Upper lobe of left lung (tissue), 6 donors: Measurements from ENCODE around the gene CDK13. TPM values are rescaled to one million over a fixed set of nuclear protein-coding genes. Genes with fewer than 3 reads are reported as not detected.

Experiments
- ATAC-seq, 2 donors: fragments of 200-7000 bp; cut with Tn5 transposase; one replicate each; pipeline ENCODE4 v1.9.1; 2022; ENCODE audit warnings: mild to moderate bottlenecking in 2 of 2, moderate library complexity in 2 of 2; ENCODE audit not compliant: low FRiP score in 2 of 2
- DNase-seq, 2 donors: peaks; one replicate each; pipeline ENCODE4 v3.0.0-alpha.2; 2019 to 2020
- H3K27ac ChIP-seq, 4 donors: fragments of 200-600 bp; sonication (generic); one replicate each; pipeline ENCODE4 v1.5.1; 2016 to 2019
- H3K27me3 ChIP-seq, 4 donors: fragments of 200-600 bp; sonication (generic); one replicate each; pipeline ENCODE4 v1.5.1; 2017 to 2019
- H3K36me3 ChIP-seq, 4 donors: fragments of 200-600 bp; sonication (generic); one replicate each; pipeline ENCODE4 v1.5.1; 2016 to 2019
- H3K4me1 ChIP-seq, 4 donors: fragments of 200-600 bp; sonication (generic); one replicate each; pipeline ENCODE4 v1.5.1; 2018 to 2019
- H3K4me3 ChIP-seq, 4 donors: fragments of 200-600 bp; sonication (generic); one replicate each; pipeline ENCODE4 v1.5.1; 2017 to 2019; ENCODE audit warnings: mild to moderate bottlenecking in 2 of 4, moderate library complexity in 1 of 4
- H3K9me3 ChIP-seq, 4 donors: fragments of 200-600 bp; sonication (generic); one replicate each; pipeline ENCODE4 v1.5.1; 2018 to 2019
- CTCF ChIP-seq, 6 experiments: fragments of 450-650 bp in 4 of 6; fragments of 200-600 bp in 2 of 6; sonication (generic) in 2 of 6; IDR thresholded peaks; one replicate each; pipeline ENCODE4 v1.5.1; 2016 to 2019; ENCODE audit warnings: antibody characterized with exemption in 6 of 6
- EP300 ChIP-seq, 4 donors: sonication (generic); formaldehyde crosslinking; IDR thresholded peaks; one replicate each; pipeline ENCODE4 v1.5.1; 2017; ENCODE audit warnings: antibody characterized with exemption in 4 of 4, control low read depth in 2 of 4
- POLR2A ChIP-seq, 4 donors: fragments of 450-650 bp; IDR thresholded peaks; one replicate each; pipeline ENCODE4 v1.5.1; 2016 to 2017; ENCODE audit warnings: antibody characterized with exemption in 4 of 4, mild to moderate bottlenecking in 2 of 4
- POLR2AphosphoS5 ChIP-seq, 2 donors: sonication (generic); formaldehyde crosslinking; IDR thresholded peaks; one replicate each; pipeline ENCODE4 v1.5.1; 2017; ENCODE audit warnings: antibody characterized with exemption in 2 of 2
- WGBS, 2 donors: methylation state at CpG; one replicate each; pipeline ENCODE4 v1.1.5; 2017 to 2018; 5-methylcytosine and 5-hydroxymethylcytosine counted together
- total RNA-seq, 6 donors: library from RNA; depleted of rRNA in 4 of 6; stranded (reverse); fragments of >200 nt in 4 of 6; gene quantifications; one replicate each; pipeline versions ENCODE4 v1.1.0 to v1.2.1, GENCODE V29; 2016 to 2021
- donor health status: DM: no; HTN: no; CAD: no; lungs with moderate emphysema.
- donor health status: DM: no; HTN: yes; CAD: no; lungs with severe emphysema.

The CDK13 gene
- total RNA-seq, 6 donors from 2014 or later, result 39.0 to 145 (median 77.3) TPM

- TF ChIP-seq EP300 (IDR thresholded peaks at IDR 0.05) (no peak), CTCF (IDR thresholded peaks at IDR 0.05) (no peak), POLR2AphosphoS5 (IDR thresholded peaks at IDR 0.05) (no peak), POLR2A (IDR thresholded peaks at IDR 0.05) (no peak)
- no peak overlapping the region for H3K4me3 ChIP-seq
- H3K4me1 ChIP-seq, result no peaks in the 10 kb centered on the region
- DNase-seq (no peak), ATAC-seq (no peak)
- no peak overlapping the region for H3K27ac ChIP-seq
- WGBS, 2 donors, result 85 to 90% methylated on average over 6 of the region's 6 CpGs
- no peaks in the 10 kb centered on the region for H3K9me3 ChIP-seq
- peaks cover 0 to 21% (median 2%) of the 10 kb centered on the region in 4 donors for H3K36me3 ChIP-seq
- H3K27me3 ChIP-seq, result no peaks in the 10 kb centered on the region
These were observed 50.8 kb downstream of the CDK13 start for GRCh38 chr7:40000734-40001315.

DNA sequence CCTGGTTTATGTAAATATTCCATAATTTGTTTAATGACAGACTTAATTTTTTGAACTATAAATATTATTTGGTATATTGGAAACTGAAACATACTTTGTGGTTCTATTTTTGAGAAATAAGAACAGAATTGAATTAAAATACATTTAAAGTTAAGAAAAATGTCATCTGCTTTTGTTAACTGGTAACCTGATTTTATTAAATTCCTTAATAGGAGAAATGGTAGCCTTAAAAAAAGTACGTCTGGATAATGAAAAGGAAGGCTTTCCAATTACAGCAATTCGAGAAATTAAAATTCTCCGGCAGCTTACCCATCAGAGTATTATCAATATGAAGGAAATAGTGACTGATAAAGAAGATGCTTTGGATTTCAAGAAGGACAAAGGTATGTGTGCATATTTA, 51.6 kb downstream of the CDK13 start:
- no peak for DNase-seq
- TF ChIP-seq POLR2A (IDR thresholded peaks at IDR 0.05), result no peak
- TF ChIP-seq POLR2AphosphoS5 (IDR thresholded peaks at IDR 0.05), result no peak
- no peak for TF ChIP-seq CTCF (IDR thresholded peaks at IDR 0.05)
- TF ChIP-seq EP300 (IDR thresholded peaks at IDR 0.05), result no peak
- ATAC-seq, result no peak
- H3K4me1 ChIP-seq, result no peaks in the 10 kb centered on the region
- no peaks in the 10 kb centered on the region for H3K27me3 ChIP-seq
- 94 to 95% methylated on average over 3 of the region's 3 CpGs for WGBS, 2 donors
- no peaks in the 10 kb centered on the region for H3K9me3 ChIP-seq
- H3K4me3 ChIP-seq, result no peak overlapping the region
- peaks cover 0 to 21% (median 2%) of the 10 kb centered on the region in 4 donors for H3K36me3 ChIP-seq
- no peak overlapping the region for H3K27ac ChIP-seq

GRCh38 chr7:40003597-40003996, 53.5 kb downstream of the CDK13 start:
- H3K4me3 ChIP-seq, result no peak overlapping the region
- peaks cover 0 to 7% (median 0%) of the 10 kb centered on the region in 4 donors for H3K4me1 ChIP-seq
- peaks cover 0 to 21% (median 2%) of the 10 kb centered on the region in 4 donors for H3K36me3 ChIP-seq
- DNase-seq (no peak), ATAC-seq (no peak)
- no peaks in the 10 kb centered on the region for H3K27me3 ChIP-seq
- no peaks in the 10 kb centered on the region for H3K9me3 ChIP-seq
- WGBS, 2 donors, result 88 to 89% methylated on average over 4 of the region's 4 CpGs
- H3K27ac ChIP-seq, result no peak overlapping the region
- TF ChIP-seq CTCF (IDR thresholded peaks at IDR 0.05), result no peak
- no peak for TF ChIP-seq POLR2AphosphoS5 (IDR thresholded peaks at IDR 0.05)
- no peak for TF ChIP-seq POLR2A (IDR thresholded peaks at IDR 0.05)
- no peak for TF ChIP-seq EP300 (IDR thresholded peaks at IDR 0.05)

DNA sequence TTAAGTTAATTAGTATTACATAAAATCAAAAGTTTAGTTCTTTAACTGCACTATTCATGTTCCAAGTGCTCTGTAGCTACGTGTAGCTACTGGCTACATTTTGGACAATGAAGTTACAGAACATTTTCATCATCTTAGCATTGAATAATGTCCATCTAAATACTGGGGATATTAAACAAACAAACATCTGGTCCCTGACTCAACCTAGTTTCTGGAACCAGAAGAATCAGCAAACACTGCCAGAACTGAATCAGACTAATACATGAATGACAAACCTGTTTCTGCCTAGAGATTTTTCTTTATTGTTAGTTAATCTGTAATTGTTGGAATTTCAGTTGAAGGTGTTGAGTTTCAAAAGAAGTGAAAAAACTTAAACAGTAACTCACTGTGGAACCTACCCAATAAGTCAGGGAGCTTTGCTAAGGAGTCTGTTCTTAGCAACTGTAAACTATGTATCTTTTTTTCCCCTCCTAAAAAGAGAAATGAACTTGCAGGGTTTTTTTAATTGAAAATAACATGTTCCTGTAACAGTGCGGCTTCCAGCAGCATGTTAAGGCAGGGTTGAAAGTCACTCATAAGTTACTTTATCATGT, 58.3 kb downstream of the CDK13 start:
- 69 to 76% methylated on average over 2 of the region's 2 CpGs for WGBS, 2 donors
- ATAC-seq (no peak), DNase-seq (no peak)

More for the DNA sequence above, 58.3 kb downstream of the CDK13 start:
- Histone ChIP-seq H3K27ac (no peak overlapping the region), H3K4me3 (no peak overlapping the region), H3K4me1 (peaks cover 0 to 18% (median 0%) of the 10 kb centered on the region in 4 donors), H3K27me3 (no peaks in the 10 kb centered on the region), H3K9me3 (no peaks in the 10 kb centered on the region), H3K36me3 (peaks cover 0 to 14% (median 9%) of the 10 kb centered on the region in 4 donors)
- TF ChIP-seq POLR2A (IDR thresholded peaks at IDR 0.05), result no peak
- no peak for TF ChIP-seq POLR2AphosphoS5 (IDR thresholded peaks at IDR 0.05)
- no peak for TF ChIP-seq EP300 (IDR thresholded peaks at IDR 0.05)
- no peak for TF ChIP-seq CTCF (IDR thresholded peaks at IDR 0.05)
